NCI-H1436 (cell line): ENCODE measurements around the gene COX6A1.
"Not testable (repeated sequence)": the region's sequence is repeated elsewhere in the genome, so short reads cannot be mapped to it uniquely, and the experiment has no call there.

ENCODE experiments used
- DNase-seq: peaks from one replicate; lab custom pipeline; 2025; lab: John Stamatoyannopoulos, UW

Gene COX6A1

DNA sequence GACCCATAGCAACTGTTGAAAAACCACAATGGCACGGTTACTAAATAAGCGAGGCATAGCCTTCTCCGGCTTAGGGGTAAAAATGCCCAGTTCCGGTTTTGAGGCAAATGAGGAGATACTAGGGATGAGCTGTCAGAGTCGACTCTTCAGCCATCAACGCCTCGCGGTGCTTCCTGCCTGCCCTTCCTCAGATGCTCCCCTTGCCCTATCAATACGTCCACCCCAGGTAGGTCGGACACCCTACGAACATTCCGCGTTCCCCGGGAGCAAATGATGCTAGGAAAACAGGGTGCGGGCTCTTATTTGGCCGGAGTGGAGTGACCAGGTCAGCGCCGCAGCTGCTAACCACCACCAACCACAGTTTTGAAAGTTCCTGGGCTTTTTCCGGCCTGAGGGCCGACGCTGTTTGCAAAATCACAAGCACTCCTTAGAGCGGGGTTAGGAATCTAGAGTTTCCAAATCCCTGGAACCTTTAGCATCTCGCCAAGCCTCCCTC lies 30.5 kb downstream of the COX6A1 start:
- no peak for DNase-seq

DNA sequence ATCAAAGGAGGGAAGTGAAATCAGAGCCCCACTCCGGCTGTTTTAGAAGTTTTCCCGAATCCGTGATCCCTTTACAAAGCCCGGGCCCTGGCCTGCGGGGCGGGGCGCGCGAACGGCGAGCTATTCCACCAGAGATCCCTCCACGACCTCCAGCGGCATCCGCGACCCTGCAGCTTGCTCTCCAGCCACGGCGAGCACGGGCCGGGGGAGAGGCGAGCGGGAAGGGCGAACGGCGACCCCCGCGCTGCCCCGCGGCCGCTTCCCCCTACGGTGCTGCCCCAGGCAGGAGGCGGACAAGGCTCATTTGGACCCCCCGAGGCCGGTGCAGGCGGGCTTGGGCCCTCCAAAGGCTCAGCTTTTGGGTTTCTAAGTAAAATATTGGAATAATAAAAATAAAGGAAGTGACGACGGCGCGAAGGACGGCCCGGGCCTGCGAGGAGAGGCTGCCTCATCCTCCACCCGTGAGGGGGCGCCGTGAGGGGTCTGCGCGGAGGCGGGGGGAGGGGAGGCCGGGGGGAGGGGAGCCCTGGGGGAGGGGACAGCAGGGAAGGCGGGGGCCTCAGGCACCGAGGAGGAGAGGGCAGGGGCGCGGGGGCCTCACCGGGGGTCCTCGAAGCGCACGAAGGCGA lies 31.0 kb downstream of the COX6A1 start:
- DNase-seq = peak; percentile 43

DNA sequence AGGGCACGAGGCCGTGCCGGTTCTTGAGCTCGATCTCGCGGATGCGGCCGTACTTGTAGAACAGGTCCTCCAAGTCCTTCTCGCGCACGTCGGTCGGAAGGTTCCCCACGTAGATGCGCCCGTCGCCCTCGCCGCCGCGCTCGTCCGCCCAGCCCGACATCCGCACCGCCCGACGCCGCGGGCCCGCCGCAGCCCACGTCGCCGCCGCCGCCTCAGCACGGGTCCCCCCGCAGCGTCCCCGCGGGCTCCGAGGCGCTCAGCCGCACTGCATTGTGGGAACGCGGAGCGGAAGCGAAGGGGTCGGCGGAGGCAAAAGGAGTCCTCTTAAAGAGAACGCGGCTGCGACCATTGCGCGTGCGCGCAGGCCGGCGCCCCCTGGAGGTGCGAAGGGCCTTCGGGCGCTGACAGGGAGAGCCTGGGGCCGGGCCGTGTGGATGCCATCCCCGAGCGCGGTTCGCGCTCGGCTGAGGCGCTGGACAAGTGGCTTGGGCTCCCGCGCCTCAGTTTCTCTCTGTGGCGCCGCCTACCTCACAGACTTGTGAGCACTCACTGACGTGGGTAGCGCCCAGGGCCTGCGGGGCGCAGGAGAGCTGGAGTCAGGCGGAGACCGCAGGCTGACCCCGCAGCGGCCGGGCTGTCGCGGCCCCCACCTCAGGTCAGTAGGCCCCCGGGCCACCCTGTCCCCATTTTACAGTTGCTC lies 31.7 kb downstream of the COX6A1 start, which contains the start of gene SRSF9:
Gene SRSF9 (minus strand): TSS at position 299 of the 700 bp plus-strand sequence. CDS start 139 bp downstream, at position 160.
- DNase-seq = peak; percentile 94

DNA sequence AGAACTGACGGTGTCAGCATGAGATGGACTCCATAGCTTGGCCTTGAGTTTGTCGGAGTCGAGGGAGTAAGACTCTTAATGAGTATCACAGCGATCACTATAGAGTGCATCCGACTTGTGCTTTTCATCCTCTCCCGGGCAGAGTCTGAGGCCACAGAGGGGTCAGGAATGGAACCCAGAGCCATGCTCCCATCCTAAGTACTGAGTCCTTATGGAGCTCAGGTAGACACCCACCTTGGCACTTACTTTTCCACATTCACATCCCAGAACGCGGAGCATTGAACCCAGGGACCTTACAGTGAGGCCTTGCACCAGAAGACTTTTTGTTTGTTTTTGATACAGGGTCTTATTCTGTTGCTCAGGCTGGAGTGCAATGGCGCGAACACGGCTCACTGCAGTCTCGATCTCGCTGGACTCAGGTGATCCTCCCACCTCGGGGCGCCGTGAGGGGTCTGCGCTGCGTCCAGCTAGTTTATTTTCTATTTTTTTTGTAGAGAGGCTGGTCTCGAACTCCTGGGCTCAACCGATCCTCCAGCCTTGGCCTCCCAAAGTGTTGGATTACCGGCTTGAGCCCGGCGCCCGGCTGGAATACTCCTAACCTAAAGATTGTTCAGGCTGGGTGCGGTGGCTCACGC lies 32.4 kb downstream of the COX6A1 start:
- DNase-seq = no peak

DNA sequence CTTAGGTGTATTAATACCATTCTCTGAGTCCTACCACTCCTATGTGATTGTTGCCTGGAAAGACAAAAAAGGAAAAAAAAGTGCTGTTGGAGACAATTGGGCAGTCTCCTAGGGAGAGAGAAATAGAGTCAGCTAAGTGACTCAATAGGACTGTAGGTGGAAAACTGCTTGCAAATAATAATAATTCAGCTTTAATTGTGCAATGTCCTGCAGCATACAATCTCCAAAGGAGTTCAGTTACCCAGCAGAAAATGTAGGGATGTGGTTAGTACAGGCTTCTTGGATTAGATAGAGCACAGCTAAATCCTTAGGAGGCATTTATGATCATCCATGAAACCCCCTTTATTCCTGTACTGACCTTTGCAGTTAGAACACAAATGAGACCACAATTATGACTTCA lies 34.6 kb downstream of the COX6A1 start:
- no peak for DNase-seq

DNA sequence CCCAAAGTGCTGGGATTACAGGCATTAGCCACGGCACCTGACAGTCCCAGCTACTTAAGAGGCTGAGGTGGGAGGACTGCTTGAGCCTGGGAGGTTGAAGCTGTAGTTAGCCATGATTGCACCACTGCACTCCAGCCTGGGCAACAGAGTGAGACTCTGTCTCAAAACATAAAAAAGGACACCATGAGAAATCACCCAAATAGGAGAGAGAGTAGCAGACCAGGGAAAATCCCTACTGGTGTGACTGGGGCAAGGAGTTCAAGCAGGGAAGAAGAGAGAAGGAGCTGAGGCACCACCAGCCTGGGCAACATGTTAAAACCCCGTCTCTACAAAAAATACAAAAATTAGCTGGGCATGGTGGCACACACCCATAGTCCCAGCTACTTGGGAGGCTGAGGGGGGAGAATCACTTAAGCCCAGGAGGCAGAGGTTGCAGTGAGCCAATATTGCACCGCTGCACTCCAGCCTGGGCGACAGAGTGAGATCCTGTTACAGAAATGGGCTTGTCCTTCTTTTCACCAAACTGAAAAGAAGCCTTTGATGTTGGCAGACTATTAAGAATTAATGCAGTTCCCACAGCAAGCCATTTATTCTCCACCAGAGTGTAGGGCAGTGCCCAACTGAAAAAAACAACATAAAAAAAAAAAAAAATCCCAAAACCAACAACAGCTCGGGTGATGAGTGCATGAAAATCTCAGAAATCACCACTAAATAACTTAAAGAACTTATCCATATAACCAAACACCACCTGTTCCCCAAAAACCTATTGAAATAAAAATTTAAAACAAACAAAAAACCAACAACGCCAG lies 36.1 kb downstream of the COX6A1 start:
- no peak for DNase-seq

DNA sequence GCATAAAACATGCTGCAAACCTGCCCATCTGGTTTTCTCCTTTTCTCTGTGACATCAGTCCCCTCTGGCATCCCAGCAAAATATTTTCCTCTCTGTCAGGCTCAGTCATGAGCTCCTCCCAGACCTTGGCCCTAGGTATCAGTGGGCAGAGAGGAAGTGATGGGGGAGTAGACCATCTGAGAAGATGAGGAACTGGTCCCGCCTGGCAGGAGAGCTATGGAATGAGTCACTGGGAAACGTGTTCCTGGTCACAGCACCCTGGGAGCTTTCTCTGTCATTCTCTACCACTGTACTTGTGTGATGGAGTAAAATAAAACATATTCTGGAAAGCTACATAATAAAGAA lies 36.7 kb downstream of the COX6A1 start:
- DNase-seq = no peak

DNA sequence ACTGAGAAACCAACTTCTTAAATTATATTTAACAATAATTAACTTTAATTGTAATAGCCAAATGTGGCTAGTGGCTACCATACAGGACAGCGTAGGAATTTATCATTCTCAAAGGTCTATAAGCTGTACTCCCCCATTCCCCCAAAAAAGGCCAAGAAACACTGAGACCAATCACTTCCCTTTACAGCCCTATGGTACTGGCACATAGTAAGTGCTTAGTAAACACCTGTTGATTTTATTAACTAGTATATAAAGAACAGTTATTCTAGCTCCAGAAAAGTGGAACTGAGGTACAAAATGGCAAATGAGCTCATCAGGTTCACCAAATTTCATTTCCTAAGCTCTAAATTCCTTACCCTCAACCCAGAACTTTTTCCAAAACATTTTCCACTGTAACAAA lies 37.7 kb downstream of the COX6A1 start:
- no peak for DNase-seq

DNA sequence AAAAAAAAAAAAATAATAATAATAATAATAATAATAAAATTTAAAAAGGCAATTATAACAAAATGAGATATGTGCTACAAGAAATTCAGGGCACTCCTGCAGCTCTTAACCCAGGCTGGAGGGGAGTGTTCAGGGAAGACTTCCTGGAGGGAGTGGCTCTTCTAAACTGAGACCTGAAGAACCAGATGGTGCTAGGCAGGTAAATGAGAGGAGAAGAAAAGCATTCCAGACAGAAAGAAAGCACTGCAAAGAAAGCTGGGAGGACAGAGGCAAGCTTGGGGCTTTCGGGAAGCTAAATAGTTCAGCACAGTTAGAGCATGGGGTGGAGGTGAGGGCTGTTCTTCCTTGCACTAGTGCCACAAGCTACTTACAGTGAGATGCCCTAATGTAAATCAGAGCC lies 41.5 kb downstream of the COX6A1 start:
- no peak for DNase-seq

DNA sequence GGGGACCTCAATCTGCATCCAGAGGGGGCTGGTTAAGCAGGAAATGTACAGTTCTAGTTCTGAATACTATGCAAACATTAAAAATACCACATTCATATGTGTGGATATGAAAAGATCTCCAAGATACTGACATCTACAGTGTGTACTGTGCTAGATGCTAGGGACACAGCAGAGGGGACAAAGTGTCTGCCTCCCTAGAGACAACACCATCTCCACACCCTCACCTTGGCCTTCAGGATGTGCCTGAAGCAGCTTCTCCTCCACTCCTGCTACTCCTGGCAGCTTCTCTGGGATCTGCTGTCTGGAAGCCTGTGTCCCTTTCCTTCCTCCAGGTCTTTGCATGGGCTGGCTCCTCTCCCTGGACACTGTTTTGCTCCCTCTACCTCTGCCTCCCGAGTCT lies 42.3 kb downstream of the COX6A1 start:
- no peak for DNase-seq

DNA sequence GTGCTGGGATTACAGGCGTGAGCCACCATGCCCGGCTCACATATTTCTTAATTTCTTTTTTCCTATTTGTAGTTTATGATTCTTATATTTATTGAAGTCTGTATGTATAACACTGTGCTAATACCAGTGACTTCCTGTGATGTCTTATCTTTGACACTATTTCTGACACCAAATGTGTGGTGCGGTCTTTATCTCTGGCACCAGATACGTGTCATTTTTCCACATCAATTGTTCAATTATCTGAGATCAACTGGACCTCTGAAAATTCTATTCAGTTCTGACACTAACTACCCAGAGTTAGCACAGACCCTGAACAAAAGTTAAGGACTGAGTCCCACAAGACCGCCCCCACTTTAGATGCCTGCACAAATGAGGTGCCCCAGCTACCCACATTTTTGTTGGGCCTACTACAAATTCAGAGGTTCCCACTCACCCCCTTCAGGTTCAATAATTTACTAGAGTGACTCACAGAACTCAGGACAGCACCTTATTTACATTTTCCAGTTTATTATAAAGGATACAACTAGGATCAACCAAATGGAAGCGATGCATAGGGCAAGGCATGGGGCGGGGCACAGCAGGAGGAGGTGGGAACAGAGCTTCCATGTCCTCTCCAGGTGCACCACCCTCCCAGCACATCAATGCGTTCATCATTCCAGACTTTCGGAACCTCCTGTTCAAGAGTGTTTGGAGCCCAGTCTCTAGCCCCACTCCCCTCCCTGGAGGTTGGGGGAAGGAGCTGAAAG lies 43.3 kb downstream of the COX6A1 start:
- DNase-seq = no peak

DNA sequence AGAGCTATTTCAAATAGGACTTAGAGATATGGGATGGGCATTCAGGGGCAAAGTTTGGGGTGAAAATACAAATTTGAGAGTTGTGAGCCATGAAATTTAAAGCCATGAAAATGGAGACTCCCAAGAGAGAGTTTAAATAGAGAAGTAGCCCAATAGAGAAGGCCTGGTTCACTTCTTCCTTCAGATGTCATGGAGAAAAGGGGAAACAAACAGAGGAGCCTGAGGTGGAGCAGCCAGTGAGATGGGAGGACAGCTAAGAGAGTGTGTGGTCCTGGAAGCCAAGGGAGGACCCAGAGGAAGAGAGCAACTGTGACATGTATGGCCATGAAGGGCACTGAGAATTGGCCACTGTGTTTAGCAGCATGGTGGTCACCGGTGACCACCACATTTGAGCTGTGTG lies 45.7 kb downstream of the COX6A1 start:
- DNase-seq = no peak

DNA sequence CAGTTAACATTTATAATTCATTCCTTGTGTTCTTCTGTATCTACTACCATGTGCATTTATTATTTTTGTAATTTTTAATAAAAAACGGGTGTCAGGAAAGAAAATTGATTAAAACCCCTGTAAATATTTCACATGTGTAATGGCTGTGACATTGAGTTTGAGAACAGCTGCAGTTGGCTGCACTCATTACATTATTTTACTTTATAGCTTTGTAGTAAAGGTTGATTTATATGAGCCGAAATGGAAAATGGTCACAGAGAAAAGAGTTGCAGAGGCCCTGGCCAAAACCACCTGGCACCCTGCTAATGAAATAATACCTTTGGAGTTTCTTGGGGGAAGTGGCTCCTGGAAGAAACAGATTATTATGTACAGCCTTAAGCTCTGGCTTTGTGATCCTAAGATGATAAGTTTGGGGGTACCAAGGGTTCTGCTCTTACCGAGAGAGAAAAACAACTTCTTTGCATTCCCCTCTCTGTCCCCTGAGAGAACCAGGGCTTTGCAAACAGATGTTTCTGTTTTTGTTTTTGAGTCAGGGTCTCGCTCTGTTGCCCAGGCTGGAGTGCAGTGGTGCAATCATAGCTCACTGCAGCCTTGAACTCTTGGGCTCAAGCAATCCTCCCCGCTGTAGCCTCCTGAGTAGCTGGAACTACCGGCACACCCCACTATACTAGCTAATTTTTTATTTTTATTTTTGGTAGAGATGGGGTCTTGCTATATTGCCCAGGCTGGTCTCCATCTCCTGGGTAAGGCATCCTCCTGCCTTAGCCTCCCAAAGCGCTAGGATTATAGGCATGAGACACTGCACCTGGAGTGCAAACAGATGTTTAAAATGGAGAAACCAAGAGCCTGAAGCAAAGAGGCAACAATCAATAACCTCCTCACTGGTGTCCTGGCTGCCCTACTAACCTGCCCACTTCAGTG lies 48.3 kb downstream of the COX6A1 start:
- DNase-seq = no peak

DNA sequence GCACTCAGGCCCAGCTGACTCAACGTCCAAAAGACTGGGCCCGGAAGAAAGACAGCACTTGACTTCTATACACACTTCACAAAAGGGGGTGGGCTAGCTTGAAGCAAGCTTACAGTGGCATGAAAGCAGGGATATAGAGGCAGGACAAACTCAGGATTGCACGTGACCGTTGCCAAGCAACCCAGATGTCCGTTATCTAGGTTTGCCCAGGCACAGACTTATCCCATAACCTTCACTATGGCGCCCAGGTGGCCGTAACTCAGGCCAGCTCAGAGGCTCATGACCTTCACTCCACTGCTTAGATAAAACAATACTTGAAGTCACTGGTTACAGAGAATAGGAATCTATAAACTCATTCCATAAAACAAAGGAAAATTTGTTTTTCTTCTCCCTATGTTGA lies 49.6 kb downstream of the COX6A1 start:
- not testable (repeated sequence) for DNase-seq

DNA sequence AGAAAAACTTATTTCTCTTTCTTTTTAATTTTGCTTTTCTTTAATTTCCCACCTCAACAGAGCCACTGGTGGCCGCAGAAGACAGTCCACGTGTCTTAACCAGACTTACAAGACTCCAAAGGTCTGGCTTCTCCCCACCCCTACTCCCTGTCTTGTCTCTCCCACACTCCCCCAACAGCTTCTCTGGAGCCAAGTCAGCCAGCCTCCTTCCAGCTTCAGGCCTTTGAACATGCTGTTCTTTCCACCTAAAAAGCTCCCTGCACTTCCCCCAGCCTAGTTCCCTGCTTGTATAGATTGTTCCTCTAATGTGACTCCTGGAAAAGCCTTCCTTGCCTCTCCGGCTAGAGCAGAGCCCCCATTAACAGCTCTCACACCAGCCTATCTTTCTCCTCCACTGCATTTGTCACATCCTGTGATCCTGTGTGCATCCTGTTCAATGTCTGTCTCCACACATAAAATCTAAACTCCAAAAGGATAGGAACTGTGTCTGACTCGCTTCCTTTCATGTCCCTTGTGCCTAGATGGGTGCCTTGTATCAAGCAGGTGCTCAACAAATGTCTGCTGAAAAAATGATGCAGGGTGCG lies 50.2 kb downstream of the COX6A1 start:
- no peak for DNase-seq

DNA sequence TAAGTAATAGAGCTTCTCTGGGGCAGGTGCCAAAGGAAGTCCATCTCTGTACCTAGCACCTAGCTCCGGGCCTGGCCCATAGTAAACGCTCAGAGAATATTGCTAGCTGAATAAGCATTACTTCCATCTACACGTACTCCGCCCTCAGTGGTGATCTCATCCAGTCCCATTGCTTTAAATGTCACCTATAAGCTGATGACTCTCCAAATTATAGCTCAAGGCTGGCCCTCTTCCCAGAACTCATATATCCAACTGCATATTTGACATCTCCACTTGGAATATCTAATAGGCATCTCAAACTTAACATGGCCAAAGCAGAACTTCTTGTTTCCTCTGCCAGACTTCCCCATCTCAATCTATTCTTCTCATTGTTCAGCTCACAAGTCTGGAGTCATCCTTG lies 51.1 kb downstream of the COX6A1 start:
- DNase-seq = no peak

DNA sequence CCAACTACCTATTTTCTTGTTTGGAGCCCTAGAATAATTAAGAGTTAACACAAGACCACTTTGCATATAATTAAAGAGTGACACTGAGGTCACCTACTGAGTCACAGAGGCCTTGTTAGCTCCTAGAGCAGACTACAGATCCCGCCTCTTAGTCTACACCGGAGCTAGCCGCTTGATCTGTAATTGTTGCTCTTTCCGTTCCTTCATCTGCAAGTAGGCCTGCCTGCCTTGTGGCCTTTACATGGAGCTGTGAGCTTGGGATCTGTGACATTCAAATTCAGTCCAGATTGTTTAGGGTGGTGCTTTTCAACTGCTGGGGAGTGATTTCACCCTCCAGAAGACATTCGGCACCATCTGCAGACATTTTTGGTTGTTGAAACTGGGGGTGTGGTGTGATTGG lies 52.4 kb downstream of the COX6A1 start:
- no peak for DNase-seq
